SK-MEL-5 (cell line): ENCODE measurements around the gene UCP2. TPM values are rescaled to one million over a fixed set of nuclear protein-coding genes. Genes with fewer than 3 reads are reported as not detected.
"Not testable (repeated sequence)": the region's sequence is repeated elsewhere in the genome, so short reads cannot be mapped to it uniquely, and the experiment has no call there.

Source experiments
- DNase-seq: peaks from one replicate; pipeline ENCODE4 v3.0.0-alpha.2; 2016; ENCODE audit warnings: low read depth, low spot score
- in situ Hi-C: cut with HindIII; loops from 2 replicates; pipeline ENCODE4 v1.10.0; 2016; ENCODE audit warnings: low sequenced_read_pairs, high pct_unique_total_duplicates, low pct_unique_long_range_greater_than_20kb
- total RNA-seq: library from RNA; depleted of rRNA; stranded (reverse); fragments of >200 nt; shearing (Covaris generic); gene quantifications from 2 replicates; pipeline ENCODE4 v1.2.3, GENCODE V29; 2014

Gene UCP2
- total RNA-seq, 1 experiment from 2014 or later: 0.63 TPM

DNA sequence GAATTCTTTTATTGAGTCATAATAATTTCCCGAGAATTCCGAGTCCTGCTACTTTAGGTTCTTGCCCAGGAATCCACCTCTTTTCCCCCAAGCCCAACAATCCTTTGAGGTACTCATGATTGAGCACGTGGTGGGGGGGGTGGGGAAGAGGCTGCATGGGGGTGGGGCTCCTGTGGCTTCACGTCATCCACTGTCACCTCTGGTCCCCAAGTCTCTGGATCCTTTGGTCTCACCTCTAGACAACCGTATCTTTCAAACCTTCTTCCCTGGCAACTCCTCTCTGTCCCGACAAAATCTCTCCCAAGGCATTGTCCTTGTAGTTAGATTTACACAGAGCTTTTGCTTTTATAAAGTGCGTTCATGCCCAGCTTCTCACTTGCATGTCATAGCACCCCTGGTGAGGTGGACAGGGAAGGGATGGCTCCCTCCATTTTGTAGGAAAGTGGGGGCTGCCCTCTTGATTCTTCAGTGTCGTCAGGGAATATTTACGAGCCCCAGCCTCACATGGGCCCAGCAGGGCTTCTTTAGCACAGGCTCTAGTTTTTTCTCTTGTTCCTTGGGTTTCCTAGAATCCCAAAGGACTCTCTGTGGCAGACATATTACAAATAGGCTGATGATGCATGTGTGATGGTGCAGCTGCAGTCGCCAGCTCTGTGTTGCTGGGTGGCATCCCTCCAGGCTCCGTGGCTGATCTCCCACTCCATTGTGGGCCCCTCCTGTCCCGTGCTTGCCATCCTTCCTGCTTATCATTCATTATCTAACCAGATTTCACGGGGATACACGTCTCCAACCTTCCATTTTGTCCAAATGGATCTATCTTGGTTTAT, 17.9 kb upstream of the UCP2 start:
- in situ Hi-C loops: no loop called here
- no peak for DNase-seq

DNA sequence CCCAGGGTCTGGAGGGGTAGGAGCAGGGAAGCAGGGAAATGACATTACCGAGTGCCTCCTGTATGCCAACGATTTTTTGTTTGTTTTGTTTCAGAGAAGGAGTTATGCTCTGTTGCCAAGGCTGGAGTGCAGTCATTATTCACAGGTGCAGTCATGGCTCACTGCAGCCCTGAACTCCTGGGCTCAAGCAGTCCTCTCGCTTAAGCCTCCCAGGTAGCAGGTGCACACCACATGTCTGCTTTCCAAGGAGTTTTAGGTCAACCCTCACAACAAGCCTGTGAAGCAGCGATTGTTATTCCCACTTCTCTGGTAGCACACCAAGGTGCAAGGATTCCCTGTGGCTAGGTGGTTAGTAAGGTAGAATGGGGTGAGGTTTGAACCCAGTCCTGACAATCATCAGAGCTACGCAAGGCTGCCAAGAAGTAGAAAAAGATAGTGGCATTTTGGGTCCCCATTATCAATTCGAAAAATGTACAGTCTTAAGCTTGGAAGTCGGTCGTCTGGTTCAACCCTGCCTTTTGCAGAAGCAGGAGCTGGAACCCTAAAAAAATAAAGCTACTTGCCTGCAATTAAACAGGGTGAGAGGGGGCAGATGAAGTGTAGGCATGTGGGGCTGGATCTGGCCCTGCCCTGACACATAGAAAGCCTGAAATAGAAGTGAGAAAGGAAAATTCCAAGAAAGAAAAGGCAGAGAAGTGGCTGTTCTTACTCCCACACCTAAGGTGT, 17.1 kb upstream of the UCP2 start:
- no peak for DNase-seq
- in situ Hi-C loops: no loop called here

DNA sequence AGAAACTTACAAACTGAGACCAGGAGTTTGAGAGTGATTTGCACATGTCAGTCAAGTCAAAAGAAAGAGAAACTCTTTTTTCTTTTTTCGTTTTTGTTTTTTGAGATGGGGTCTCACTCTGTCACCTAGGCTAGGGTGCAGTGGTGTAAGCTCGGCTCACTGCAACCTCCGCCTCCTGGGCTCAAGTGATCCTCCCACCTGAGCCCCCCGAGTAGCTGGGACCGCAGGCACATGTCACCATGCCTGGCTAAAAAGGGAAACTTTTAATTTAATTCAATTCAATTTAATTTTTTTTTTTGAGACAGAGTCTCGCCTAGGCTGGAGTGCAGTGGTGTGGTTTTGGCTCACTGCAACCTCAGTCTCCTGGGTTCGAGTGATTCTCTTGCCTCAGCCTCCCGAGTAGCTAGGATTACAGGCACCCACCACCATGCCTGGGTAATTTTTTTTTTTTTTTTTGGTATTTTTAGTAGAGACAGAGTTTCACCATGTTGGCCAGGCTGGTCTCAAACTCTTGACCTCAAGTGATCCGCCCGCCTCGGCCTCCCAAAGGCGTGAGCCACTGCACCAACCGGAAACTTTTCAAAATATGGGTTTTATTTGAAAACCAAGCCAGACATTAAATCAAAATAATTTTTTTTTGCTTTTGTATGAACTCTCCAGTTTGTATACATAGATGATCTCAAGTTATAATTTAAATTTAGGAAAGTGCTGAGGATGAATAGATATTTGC, 16.4 kb upstream of the UCP2 start:
- no peak for DNase-seq
- in situ Hi-C loops: no loop called here

DNA sequence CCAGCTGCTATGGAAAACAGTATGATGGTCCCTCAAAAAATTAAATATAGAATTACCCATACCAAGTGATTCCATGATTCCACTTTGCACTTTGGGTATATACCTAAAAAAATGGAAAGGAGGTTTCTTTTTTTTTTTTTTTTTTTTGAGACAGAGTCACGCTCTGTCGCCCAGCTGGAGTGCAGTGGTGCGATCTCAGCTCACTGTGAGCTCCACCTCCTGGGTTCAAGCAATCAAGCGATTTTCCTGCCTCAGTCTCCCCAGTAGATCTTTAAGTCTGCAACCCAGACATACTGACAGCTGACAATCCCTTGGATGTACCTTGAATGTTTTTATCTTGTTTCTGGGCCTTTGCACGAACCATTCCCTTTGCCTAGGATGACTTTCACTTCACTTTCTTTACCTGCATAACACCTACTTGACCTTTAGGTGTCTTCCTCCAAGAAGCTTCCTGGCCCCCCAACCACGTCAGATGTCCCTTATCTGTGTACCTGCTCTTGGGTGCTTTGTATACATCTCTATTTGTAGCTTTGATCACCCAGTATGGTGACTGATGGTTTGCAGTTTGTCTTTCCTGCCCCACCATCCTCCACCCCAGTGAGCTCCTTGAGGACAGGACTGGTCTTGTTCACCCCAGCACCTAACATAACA, 14.6 kb upstream of the UCP2 start:
- DNase-seq: no peak
- in situ Hi-C loops: no loop called here

DNA sequence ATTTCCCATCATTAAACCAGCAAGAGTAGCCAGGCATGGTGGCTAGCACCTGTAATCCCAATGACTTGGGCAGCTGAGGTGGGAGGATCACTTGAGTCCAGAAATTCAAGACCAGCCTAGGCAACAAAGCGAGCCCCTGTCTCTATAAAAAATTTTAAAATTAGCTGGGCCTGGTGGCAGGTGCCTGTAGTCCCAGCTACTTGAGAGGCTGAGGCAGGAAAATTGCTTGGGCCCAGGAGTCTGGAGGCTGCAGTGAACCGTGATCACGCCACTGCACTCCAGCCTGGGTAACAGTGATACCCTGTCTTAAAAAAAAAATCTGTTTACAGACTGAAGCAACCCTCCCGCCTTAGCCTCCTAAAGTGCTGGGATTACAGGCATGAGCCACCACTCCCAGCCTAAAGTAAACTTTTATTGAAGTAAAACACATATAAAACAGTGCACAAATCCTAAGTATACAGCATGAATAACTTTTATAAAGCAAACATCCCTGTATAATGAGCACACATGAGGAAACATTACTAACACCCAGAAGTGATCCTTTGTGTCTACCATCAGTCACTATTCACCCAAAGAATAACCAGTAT, 13.6 kb upstream of the UCP2 start:
- DNase-seq: no peak
- in situ Hi-C loops: no loop called here

DNA sequence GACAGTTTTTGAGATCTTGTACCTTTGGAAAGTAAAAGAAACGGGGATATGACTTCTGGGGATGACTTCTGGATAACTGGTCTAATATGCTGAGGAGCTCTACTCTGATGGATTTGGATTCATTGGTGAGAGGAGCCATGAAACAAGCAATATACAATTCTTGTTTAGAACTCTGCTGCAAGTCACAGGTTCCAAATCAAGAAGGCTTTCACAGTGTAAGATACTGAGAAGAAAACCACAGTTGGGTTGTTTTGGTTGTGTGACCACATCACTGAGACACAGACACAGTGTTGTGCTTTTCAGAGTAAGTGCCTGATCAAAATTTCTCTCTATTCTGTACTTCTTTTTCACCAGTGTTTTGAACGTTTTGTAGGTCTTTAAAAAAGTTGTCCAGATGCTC, 13.1 kb upstream of the UCP2 start:
- in situ Hi-C loops: no loop called here
- DNase-seq: no peak

DNA sequence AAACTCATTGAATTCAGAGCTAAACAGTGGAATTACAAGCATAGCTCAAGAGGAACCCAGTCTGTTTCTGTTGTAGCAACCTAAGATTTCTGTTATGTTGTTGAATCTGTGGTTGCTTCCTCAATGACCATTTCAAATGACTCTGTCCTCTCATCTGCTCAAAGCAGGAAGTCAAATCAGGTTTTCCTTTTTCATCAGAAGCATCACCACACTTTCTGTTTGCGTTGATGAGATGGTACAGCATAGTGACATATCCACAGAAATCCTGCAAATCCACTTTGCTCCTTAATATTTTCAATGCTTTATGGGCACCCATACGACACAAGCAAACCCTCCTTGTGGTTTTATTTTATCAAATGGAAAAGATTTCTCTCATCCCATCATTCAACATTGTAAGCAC, 12.6 kb upstream of the UCP2 start:
- in situ Hi-C loops: no loop called here
- DNase-seq: no peak

DNA sequence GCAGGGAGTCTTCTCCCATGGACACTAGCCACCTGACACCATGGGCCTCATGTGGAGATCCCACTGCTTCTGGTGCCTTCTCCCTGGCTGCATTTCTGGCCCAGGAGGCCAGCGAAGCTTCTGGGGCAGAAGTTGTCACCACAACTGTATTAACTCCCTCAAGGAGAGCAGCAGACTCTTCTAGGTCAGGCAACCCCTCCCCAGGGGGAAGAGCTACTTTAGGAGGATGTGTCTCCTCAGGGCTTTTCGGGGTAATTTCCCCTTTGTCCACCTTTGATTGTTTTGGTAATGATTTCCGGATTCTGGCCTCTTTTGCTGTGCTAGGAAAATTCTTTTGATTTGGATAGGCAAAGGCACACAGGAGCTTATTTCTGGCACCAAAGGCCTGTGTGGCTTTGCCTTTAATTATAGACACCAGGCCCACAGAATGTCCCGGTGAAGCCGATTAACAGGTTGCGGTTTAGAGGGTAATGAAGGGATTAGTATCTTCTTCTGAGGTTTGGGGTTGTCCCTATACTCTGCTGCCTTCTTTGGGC, 8.9 kb upstream of the UCP2 start:
- in situ Hi-C loops: no loop called here
- DNase-seq: no peak

DNA sequence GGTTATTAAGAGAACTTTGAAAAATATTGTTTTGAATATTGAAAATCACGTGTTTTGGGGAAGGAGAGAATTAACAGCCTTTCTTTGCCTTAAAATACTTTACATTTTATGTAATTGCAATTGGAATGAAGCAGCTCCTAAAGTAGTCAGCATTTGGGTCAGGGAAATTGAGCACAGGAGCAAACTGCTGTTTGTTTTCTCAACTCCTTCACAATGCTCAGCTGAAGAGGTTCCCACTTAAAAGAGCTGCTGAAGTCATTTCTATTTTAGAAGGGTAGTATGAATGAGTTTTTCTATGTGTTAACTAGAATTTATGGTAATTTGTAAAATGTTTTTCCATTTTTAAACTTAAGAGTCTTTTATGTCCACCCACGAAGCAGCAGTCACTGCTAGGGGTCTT, 8.1 kb upstream of the UCP2 start:
- DNase-seq: no peak
- in situ Hi-C loops: no loop called here

DNA sequence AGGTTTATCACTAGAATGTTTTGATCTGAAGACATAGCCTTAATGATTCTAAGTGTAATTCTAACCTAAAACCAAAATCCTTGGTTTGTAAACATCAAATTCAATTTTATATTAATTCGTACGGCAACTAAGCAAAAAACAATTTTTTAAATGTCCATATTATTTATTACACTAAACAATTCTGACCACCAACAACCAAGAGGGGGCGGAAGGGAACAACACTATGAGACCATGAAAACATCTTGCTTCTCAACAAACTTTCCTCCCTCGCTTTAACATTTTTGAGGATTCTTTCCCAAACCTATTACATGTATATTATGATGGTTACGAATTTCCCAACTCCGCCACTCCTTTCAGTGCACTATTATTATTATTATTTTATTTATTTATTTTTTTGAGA, 6.5 kb upstream of the UCP2 start:
- in situ Hi-C loops: no loop called here
- DNase-seq: peak; percentile 68

DNA sequence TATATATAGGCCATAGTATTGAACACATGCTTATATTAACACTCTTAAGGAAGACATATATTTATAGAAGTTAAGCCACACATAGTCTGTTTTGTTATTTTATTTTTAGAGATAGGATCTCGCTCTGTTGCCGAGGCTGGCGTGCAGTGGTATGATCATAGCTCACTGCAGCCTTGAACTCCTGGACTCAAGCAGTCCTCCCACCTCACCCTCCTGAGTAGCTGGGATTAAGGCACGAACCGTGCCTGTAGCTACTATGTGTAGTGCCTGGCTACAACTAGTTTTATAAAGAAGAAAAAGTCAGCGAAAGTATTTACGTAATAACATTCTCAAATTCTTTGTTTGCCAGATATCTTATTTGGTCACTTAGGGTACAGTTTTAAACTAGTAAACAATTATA, 5.6 kb upstream of the UCP2 start:
- no peak for DNase-seq
- in situ Hi-C loops: no loop called here

DNA sequence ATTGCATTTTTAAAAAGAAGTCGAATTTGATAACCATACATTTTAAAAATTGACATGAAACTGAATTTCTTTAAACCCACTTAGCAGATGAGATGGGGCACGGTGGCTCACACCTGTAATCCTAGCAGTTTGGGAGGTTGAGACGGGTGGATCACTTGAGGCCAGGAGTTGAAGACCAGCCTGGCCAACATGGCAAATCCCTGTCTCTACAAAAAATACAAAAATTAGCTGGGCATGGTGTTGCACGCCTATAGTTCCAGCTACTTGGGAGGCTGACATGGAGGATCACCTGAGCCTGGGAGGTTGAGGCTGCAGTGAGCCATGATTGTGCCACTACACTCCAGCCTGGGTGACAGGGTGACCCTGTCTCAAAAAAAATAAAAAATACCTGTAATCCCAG, 3.0 kb upstream of the UCP2 start:
- DNase-seq, in situ Hi-C loops: not testable (repeated sequence)

DNA sequence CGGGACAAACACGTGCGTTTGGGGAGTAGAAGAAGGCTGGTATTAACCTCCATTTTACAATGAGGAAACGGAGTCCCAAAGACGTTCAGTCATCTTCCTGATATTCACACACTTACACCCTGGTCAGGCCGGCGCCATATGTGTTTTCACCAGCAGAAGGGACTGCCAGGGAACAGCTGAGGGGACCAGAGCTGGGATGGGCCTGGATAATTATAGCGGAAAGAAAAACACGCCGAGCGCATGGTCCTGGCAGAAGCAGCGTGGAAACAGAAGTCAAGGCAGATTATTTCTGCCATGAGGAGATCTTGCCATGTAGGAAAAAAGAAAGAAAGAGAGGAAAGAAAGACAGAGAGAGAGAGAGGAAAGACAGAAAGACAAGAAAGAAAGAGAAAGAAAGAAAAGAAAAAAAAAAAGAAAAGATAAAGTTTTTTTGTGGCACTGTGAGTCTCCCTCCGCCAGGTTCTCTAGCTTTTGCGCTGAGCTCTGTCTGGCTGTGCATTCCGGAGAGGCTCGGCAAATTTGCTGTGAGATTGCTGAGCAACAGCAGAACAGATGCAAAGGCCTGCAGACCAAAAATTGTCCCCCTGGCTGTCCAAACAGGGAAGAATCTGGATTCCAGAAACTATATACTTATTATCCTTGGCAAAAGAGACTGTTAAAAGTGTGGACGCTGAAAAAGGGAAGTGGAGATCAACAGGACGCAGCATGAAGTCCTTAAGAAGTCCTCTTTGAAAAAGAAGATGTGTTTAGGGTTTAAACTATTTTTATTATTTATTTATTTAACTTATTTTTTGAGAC, 1.3 kb upstream of the UCP2 start:
- in situ Hi-C loops: no loop called here

DNA sequence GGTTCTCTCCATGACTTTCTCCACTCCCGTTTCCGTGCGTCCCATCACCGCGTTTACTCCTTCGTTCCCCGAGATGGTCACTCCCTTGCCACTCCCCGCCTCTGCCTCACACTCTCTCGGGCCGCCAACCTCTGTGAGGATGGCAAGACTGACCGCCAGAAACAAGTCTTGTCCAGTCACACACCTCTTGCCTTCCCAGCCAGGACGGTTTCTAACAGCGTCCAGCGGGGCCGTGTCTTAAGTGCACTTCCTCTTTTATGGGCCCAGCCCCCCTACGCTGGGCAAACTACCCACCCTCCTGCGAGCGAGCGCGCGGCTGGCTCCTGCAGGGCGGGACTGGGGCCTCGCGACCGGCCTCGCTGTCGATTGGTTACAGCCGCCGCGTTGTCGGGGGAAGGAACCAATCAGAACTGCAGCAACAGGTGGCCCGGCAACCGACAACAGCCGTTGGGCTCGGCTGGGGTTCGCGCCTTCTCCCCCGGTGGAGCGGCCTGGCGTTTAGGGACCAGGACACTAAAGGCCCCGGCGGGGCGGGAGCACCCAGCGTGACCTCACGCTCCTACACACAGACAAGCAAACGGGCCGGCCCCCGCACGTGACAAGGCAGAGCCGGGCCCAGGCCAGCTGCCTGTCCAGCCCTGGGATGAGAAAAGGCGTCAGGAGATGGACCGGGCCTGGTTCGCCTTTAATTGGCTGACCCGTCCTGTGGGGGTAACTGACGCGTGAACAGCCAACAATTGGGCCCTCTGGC, 522 bp upstream of the UCP2 start:
- in situ Hi-C loops: no loop called here

More for the DNA sequence above, 1.3 kb upstream of the UCP2 start:
- no peak for DNase-seq

DNA sequence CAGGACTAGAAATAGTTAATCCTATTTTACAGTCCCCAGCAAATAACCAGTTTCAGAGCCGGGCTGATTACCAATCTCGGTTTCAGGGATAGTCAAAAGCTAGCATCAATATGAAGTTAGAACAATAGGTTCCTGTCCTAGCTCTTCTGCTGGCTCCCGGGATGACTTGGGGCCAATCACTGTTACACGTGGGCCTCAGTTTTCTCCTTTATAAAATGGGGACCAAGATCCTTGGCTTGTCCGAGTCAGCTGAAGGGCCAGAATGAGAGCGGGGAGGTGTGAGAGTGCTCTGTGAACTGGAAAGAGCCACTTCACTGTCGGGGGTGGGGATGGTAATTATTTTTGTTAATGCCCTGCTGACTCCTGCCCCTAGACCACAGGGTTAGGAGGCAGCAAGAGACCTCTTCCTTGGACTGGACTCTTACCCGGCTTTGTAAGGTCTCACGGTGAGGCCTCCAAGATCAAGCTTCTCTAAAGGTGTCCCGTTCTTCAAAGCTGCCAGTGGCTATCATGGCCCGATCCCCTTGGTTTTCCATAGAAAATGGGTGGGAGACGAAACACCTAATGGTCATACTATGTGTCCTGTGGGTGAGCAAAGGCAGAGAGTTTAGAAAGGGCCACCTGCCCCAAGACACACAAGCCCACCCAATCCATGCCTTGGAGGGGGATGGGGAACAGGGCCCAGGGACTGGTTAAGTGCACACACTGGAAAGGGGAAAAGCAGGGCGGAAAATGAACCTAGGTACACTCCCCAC, 1.4 kb downstream of the UCP2 start:
- in situ Hi-C loops: no loop called here
- no peak for DNase-seq

More for the DNA sequence above, 522 bp upstream of the UCP2 start:
- DNase-seq: peak; percentile 90
